Activated T-cell treated with anti-CD3 and anti-CD28 coated beads, Interleukin-2, amount 50 U/mL, for 24 hours (primary cell): ENCODE results near the gene OSBPL10.

Experiments
- DNase-seq: peaks from one replicate; pipeline ENCODE4 v3.0.0-alpha.2; 2020
- H3K27ac Mint-ChIP-seq: 2 replicates; pipeline ENCODE4 v1.8.0; 2020; ENCODE audit warnings: mild to moderate bottlenecking, mixed read lengths
- H3K27me3 Mint-ChIP-seq: 2 replicates; pipeline ENCODE4 v1.8.0; 2020; ENCODE audit warnings: mixed read lengths
- H3K36me3 Mint-ChIP-seq: 2 replicates; pipeline ENCODE4 v1.8.0; 2020; ENCODE audit warnings: low read depth, mixed read lengths
- H3K4me1 Mint-ChIP-seq: 2 replicates; pipeline ENCODE4 v1.8.0; 2020; ENCODE audit warnings: low read depth, mixed read lengths
- H3K4me3 Mint-ChIP-seq: 2 replicates; pipeline ENCODE4 v1.8.0; 2020; ENCODE audit warnings: mild to moderate bottlenecking, moderate library complexity, mixed read lengths
- H3K9me3 Mint-ChIP-seq: 2 replicates; pipeline ENCODE4 v1.8.0; 2020; ENCODE audit warnings: mixed read lengths

Gene OSBPL10

DNA sequence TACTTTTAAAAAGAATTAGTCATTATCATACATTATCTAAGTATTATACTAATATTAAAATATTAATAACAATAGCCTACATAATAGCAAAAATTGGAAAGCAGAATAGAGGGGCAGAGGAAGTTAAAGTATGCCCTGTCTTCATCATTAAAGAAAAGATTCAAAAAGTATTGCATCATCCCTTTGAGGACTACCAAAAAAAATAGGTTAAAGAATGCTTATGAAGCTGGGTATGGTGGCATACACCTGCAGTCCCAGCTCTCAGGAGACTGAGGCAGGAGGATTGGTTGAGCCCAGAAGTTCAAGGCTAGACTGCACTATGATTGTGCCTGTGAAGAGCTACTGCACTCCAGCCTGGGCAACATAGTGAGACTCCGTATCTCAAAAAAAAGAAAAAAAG is 240.7 kb downstream of the OSBPL10 start:
- H3K36me3 Mint-ChIP-seq: no peaks in the 10 kb centered on the region
- no peak overlapping the region for H3K4me3 Mint-ChIP-seq
- no peak for DNase-seq
- no peaks in the 10 kb centered on the region for H3K27me3 Mint-ChIP-seq
- no peak overlapping the region for H3K27ac Mint-ChIP-seq
- H3K4me1 Mint-ChIP-seq: no peaks in the 10 kb centered on the region
- no peaks in the 10 kb centered on the region for H3K9me3 Mint-ChIP-seq

DNA sequence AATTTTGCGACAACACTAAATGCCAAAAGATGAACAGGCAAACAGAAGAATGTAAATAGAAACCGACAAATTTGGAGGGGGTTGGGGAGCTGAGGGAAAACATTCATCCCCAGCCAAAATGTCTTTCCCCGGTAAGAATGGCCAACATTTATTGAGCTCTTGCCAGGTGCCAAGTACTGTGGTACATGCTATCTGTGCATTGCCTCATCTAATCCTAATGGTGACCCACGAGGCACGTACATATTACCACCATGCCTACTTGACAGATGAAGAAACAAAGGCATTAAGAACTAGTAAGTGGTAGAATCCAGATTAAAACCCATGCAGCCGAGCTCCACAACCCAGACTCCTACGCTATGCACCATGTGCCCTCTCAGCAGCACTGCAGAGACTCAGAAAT is 242.7 kb downstream of the OSBPL10 start:
- Mint-ChIP-seq H3K9me3 (no peaks in the 10 kb centered on the region), H3K27ac (no peak overlapping the region), H3K36me3 (no peaks in the 10 kb centered on the region), H3K27me3 (peaks cover 5% of the 10 kb centered on the region), H3K4me1 (no peaks in the 10 kb centered on the region), H3K4me3 (no peak overlapping the region)
- no peak for DNase-seq

DNA sequence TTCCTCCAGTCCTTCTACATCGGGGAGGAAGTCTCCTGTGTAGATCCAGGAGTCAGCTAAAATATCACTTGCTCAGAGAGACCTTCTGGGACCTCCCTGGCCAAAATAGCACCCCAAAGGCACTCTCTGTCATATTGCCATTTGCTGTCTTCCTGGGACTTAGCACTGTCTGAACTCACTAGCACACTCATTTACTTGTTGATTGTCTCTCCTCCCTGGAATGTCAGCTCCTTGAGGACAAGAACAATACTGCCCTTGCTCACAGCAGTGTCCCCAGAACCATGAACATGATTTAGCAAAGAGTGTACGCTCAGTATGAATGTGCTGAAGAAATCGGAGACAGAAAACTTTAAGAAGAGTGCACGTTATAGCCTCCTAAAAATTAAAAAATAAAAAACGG is 245.4 kb downstream of the OSBPL10 start:
- H3K27ac Mint-ChIP-seq: no peak overlapping the region
- no peaks in the 10 kb centered on the region for H3K4me1 Mint-ChIP-seq
- no peak for DNase-seq
- no peaks in the 10 kb centered on the region for H3K9me3 Mint-ChIP-seq
- H3K27me3 Mint-ChIP-seq: peaks cover 13% of the 10 kb centered on the region
- H3K36me3 Mint-ChIP-seq: no peaks in the 10 kb centered on the region
- no peak overlapping the region for H3K4me3 Mint-ChIP-seq

DNA sequence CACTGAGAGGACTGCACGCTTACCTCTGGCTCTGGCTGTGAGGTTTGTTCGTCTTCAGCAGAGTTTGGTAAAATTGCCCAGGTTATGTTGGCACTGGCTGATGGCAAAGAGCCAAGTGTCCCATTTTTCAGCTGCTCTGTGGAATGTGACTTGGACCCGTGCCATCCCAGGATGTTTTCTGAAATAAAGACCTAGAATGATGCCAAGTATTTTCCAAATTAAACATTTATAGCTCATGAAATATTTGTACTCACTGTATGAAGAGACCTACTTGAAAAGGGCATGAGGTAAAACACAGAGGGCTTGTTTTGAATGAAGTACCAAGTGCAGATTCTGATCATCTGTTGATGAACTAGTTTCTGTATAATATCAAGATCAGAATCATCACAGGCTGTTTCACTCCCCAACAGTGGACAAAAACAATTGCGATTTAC is 247.8 kb downstream of the OSBPL10 start:
- H3K27ac Mint-ChIP-seq: no peak overlapping the region
- no peak overlapping the region for H3K4me3 Mint-ChIP-seq
- DNase-seq: no peak
- no peaks in the 10 kb centered on the region for H3K36me3 Mint-ChIP-seq
- H3K9me3 Mint-ChIP-seq: no peaks in the 10 kb centered on the region
- peaks cover 19% of the 10 kb centered on the region for H3K27me3 Mint-ChIP-seq
- H3K4me1 Mint-ChIP-seq: no peaks in the 10 kb centered on the region

DNA sequence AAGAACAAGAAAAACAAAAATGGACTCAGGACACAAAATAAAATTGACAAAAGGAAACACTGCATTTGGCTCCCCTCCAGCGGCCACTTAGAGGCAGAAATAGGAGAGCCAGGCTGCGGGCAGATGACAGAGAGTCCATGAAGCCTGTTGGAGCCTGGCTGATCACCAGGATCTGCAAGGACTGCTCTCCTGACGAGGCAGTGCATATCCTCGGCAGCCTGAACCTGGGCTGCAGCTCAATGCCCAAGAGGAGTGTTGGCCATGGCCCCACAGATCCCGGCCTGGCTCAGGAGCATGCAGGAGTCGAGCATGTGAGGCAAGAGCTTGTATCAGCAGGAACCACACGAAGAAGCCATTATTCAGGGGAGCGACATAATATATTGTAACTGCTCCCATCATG is 248.5 kb downstream of the OSBPL10 start:
- no peaks in the 10 kb centered on the region for H3K4me1 Mint-ChIP-seq
- H3K4me3 Mint-ChIP-seq: no peak overlapping the region
- peaks cover 19% of the 10 kb centered on the region for H3K27me3 Mint-ChIP-seq
- DNase-seq: no peak
- no peaks in the 10 kb centered on the region for H3K9me3 Mint-ChIP-seq
- H3K27ac Mint-ChIP-seq: no peak overlapping the region
- no peaks in the 10 kb centered on the region for H3K36me3 Mint-ChIP-seq

DNA sequence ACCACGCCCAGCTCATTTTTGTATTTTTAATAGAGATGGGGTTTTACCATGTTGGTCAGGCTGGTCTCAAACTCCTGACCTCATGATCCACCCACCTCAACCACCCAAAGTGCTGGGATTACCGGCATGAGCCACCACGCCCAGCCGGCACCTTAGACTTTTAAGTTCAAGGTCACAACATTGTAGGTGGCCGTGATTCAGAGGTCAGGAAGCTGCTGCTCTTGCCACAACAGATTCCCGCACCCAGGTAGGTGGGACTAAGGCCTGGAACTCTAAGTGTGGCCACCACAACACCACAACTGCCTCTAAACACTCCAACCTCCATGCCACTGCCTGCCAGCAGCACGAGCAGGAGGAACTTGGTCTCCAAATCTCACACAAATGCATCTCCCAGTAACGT is 251.5 kb downstream of the OSBPL10 start:
- Mint-ChIP-seq H3K27ac (no peak overlapping the region), H3K27me3 (peaks cover 26% of the 10 kb centered on the region), H3K4me3 (no peak overlapping the region), H3K4me1 (no peaks in the 10 kb centered on the region), H3K36me3 (no peaks in the 10 kb centered on the region), H3K9me3 (no peaks in the 10 kb centered on the region)
- no peak for DNase-seq

DNA sequence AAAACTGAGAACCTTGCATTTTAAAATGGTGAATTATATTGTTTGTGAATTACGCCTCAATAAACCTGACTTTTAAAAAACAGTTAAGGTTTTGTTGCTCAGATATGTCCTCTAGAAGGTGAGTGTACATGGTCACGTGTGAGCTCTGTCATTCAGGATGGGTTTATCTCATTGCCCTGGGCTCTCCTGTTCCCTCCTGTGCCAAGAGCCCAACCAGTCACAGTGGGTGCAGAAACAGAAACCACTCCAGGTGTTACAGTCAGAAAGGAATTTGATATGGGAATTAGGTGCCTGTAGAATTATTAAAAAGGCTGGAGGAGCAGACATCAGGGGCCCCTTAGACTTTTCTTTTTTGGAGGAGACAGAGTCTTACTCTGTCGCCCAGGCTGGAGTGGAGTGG is 252.0 kb downstream of the OSBPL10 start:
- Mint-ChIP-seq H3K27ac (no peak overlapping the region), H3K9me3 (no peaks in the 10 kb centered on the region), H3K36me3 (no peaks in the 10 kb centered on the region), H3K27me3 (peaks cover 29% of the 10 kb centered on the region), H3K4me3 (no peak overlapping the region), H3K4me1 (no peaks in the 10 kb centered on the region)
- no peak for DNase-seq

DNA sequence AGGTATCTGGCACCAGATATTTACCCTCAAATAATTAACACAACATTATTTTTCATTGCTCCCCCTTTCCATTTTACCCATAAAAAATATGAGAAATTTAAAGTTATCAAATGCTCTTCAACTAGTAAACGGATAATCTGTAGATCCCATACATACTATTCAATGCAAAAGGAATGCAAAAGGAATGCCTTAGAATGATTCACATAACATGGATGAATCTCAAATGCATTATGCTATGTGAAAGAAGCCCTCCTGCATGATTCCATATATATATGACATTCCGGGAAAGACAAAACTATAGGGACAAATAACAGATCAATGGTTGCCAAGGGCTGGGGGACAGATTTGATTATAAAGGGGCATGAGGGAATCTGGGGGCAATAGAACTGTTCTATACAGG is 252.7 kb downstream of the OSBPL10 start:
- no peaks in the 10 kb centered on the region for H3K36me3 Mint-ChIP-seq
- H3K4me3 Mint-ChIP-seq: no peak overlapping the region
- no peak overlapping the region for H3K27ac Mint-ChIP-seq
- H3K4me1 Mint-ChIP-seq: no peaks in the 10 kb centered on the region
- no peaks in the 10 kb centered on the region for H3K9me3 Mint-ChIP-seq
- DNase-seq: no peak
- peaks cover 26% of the 10 kb centered on the region for H3K27me3 Mint-ChIP-seq

DNA sequence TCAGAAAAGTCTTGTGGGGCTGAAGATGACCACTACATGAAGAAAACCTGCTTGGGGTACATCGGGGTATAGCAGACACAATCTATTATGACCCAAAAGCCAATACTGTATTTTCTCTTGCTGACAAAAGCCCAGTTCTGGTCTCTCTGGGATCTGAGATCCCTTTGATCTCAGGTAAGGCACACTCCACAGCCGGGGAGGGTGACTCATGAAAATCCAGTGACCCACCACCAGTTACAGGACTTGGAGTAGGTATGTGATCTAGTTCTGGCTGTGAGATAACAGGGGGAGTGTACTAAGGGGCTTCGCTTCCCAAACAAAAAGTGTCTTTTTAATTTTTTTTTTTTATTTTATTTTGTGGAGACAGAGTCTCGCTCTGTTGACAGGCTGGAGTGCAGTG is 255.1 kb downstream of the OSBPL10 start:
- H3K36me3 Mint-ChIP-seq: no peaks in the 10 kb centered on the region
- no peak overlapping the region for H3K4me3 Mint-ChIP-seq
- H3K27ac Mint-ChIP-seq: no peak overlapping the region
- DNase-seq: no peak
- H3K27me3 Mint-ChIP-seq: peaks cover 32% of the 10 kb centered on the region
- no peaks in the 10 kb centered on the region for H3K4me1 Mint-ChIP-seq
- H3K9me3 Mint-ChIP-seq: no peaks in the 10 kb centered on the region

DNA sequence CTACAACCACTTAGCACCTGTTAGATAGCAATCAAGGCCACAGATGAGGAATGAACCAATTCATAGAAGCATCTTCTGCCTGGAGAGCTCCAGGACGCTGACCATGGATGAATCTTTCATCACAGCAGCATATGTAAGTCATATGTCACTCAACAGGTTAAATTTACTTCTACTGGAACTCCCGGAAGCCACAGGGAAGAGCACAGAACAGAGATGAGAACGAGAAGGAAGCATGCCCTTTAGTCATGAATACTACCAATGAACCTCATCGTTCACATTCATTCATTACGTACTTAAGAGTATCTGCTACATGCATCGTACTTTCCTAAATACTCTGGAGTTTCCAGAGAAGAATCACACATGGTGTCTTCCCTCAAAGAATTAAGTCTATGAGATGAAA is 255.5 kb downstream of the OSBPL10 start:
- Mint-ChIP-seq H3K36me3 (no peaks in the 10 kb centered on the region), H3K9me3 (no peaks in the 10 kb centered on the region), H3K4me3 (no peak overlapping the region), H3K27me3 (peaks cover 33% of the 10 kb centered on the region), H3K4me1 (no peaks in the 10 kb centered on the region), H3K27ac (no peak overlapping the region)
- DNase-seq: no peak

DNA sequence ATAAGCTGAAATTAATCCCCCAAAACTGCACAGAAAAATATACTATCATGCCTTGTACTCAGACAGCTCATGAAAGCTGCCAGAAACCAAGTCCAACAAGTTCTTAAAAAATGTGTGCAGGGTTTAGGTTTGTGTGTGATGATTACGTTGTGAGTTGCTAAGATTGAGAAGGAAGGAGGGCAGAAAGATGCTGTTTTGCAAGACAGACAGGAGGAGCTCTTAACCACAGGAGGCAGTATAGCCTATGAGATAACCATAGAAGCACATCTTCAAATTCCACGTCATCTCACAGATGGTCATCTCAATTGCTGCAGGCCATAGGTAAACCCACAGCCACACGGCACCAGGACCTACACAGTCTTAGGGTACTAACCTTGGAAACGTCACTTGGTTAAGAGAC is 256.4 kb downstream of the OSBPL10 start:
- Mint-ChIP-seq H3K4me1 (no peaks in the 10 kb centered on the region), H3K27ac (no peak overlapping the region), H3K36me3 (no peaks in the 10 kb centered on the region), H3K4me3 (no peak overlapping the region), H3K9me3 (no peaks in the 10 kb centered on the region), H3K27me3 (peaks cover 27% of the 10 kb centered on the region)
- DNase-seq: no peak

DNA sequence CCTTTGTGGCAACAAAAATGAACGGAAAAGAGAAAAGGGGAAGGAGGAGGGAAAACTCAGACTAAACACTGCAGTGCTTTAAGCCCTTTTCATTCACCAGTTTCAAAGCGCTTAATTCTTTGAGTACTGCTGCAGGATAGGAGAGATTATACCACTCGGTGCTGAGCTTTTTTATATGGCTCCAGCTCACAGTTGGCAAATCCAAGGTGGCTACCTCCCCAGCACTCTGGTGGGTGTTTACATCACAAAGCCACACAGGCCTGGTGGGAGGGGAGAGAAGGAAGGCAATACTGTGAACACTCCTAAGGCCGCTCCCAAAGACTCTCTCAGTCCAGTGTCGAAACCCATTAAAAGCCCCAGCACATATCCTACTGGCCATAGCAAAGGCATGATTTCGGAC is 256.9 kb downstream of the OSBPL10 start:
- H3K27ac Mint-ChIP-seq: no peak overlapping the region
- H3K36me3 Mint-ChIP-seq: no peaks in the 10 kb centered on the region
- H3K4me3 Mint-ChIP-seq: no peak overlapping the region
- DNase-seq: no peak
- no peaks in the 10 kb centered on the region for H3K9me3 Mint-ChIP-seq
- H3K27me3 Mint-ChIP-seq: peaks cover 27% of the 10 kb centered on the region
- H3K4me1 Mint-ChIP-seq: no peaks in the 10 kb centered on the region

DNA sequence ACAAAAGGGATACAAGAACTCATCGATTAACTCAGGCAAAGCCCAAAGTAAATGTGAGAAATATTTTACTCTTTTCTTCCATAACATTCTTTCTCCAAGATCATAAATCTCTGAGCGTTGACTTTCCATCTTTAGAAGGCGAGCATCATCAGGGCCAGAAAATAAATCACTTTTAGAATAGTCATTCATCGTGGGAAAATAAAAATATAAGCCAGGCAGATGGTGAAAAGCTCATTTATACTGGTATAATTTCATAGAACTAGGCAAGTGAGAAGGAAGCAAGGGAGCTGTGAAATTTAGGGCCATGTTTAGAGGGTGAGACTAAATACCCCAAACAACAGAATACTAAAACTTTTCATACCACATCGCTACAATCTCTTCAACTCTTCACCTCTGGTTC is 257.4 kb downstream of the OSBPL10 start:
- Mint-ChIP-seq H3K27ac (no peak overlapping the region), H3K4me3 (no peak overlapping the region), H3K27me3 (peaks cover 30% of the 10 kb centered on the region), H3K36me3 (no peaks in the 10 kb centered on the region), H3K4me1 (no peaks in the 10 kb centered on the region), H3K9me3 (no peaks in the 10 kb centered on the region)
- DNase-seq: no peak

DNA sequence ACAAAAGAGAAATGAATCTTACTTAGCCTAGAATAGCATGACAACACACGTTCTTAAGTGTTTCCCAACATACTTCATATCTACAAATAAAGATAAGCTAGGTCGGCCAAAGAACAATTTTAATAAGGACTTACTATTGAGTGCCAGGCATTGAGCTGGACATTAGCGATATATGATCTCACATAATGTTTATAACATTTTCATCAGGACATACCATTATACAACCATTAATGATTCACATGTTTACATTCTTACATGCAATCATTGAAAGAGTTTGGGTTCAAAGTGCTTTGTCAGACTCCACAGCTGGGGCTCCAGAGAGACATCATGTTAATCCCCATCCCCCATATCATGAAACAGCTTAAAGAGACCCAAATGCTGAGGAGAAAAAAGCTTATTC is 259.4 kb downstream of the OSBPL10 start:
- no peak overlapping the region for H3K27ac Mint-ChIP-seq

DNA sequence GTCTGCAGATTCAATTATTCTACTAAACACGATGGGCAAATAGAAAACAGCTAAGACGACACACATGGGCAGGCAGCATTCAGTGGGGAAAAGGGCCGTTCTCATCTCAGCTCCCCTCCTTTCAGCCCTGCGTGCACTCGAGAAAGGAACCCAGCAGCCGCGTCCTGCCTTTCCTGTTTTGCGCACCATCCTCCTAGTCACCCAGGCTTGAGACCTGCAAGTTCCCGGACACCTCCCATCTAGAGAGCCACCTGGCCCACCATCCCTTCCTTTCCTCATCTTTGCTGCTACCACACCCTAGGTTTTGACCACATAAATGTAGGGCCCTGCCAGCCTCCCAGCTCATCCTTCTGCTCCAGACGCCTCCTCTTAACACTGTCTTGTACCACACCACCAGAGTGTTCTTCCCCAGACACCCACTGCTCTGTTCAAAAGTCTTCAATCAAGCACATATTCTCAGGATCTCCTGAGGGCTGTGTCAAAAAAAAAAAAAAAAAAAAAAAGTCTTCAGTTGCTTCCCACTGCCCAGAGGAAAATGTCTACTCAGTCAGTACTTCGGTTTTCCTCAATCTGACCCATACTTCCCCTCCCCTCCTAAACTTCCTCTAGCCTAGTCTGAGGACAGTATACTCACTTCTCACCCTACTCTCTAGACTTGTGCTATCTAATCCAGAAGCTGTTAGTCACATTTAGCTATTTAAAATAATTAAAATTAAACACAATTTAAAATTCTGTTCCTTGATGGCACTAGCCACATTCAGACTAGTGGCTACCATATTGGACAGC is 266.4 kb downstream of the OSBPL10 start:
- H3K27me3 Mint-ChIP-seq: peaks cover 23% of the 10 kb centered on the region
- no peaks in the 10 kb centered on the region for H3K9me3 Mint-ChIP-seq
- DNase-seq: no peak
- no peak overlapping the region for H3K27ac Mint-ChIP-seq
- H3K4me3 Mint-ChIP-seq: no peak overlapping the region
- no peaks in the 10 kb centered on the region for H3K36me3 Mint-ChIP-seq
- no peaks in the 10 kb centered on the region for H3K4me1 Mint-ChIP-seq

More for the DNA sequence above, 259.4 kb downstream of the OSBPL10 start:
- Mint-ChIP-seq H3K4me1 (no peaks in the 10 kb centered on the region), H3K36me3 (no peaks in the 10 kb centered on the region), H3K9me3 (no peaks in the 10 kb centered on the region), H3K4me3 (no peak overlapping the region), H3K27me3 (peaks cover 36% of the 10 kb centered on the region)
- no peak for DNase-seq

DNA sequence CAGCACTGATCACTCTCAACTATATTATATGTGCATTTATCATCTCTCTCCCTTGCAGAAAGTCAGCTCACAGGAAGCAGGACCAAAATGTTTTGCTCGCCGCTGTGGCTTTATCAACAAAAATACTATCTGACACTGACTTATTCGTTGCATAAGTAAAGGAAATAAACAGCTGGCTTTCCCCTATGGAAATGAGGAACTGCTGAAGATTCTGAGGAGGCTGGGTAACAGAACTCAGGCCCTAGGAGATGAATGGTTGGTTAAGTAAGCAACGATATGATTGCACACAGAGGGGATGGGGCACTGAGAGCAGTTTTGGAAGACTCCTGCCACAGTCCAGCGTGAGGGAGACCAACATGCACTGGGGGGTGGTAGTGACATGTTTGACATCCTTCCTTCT is 267.2 kb downstream of the OSBPL10 start:
- DNase-seq: no peak
- Mint-ChIP-seq H3K4me1 (no peaks in the 10 kb centered on the region), H3K36me3 (no peaks in the 10 kb centered on the region), H3K9me3 (no peaks in the 10 kb centered on the region), H3K27ac (no peak overlapping the region), H3K27me3 (peaks cover 21% of the 10 kb centered on the region), H3K4me3 (no peak overlapping the region)
